Stomach (tissue), 9 donors: ENCODE results near the gene AGBL3. TPM values are rescaled to one million over a fixed set of nuclear protein-coding genes. Genes with fewer than 3 reads are reported as not detected.

Experiments
- DNase-seq, 2 donors: peaks; one replicate each; pipeline versions ENCODE4 v3.0.0 to v3.0.0-alpha.2; 2013 to 2019
- H3K27ac ChIP-seq, 5 donors: fragments of 200-600 bp in 4 of 5; sonication (generic) in 4 of 5; one replicate each; pipeline ENCODE4 v1.5.1; 2013 to 2019; ENCODE audit warnings: mild to moderate bottlenecking in 1 of 5, moderate library complexity in 1 of 5
- H3K27me3 ChIP-seq, 3 donors: fragments of 200-600 bp; sonication (generic); one replicate each; pipeline ENCODE4 v1.5.1; 2017 to 2019; ENCODE audit warnings: mixed run types in 1 of 3
- H3K36me3 ChIP-seq, 4 donors: fragments of 200-600 bp; sonication (generic); 1 replicate in 3 of 4; 2 replicates in 1 of 4; pipeline ENCODE4 v1.5.1; 2016 to 2019
- H3K4me1 ChIP-seq, 4 donors: fragments of 200-600 bp; sonication (generic); one replicate each; pipeline ENCODE4 v1.5.1; 2016 to 2019
- H3K4me3 ChIP-seq, 4 donors: fragments of 200-600 bp; sonication (generic) in 3 of 4; one replicate each; pipeline ENCODE4 v1.5.1; 2016 to 2019; ENCODE audit warnings: mild to moderate bottlenecking in 1 of 4
- H3K9me3 ChIP-seq, 4 donors: fragments of 200-600 bp; sonication (generic); one replicate each; pipeline ENCODE4 v1.5.1; 2016 to 2019
- EP300 ChIP-seq: sonication (generic); formaldehyde crosslinking; IDR thresholded peaks from one replicate; pipeline ENCODE4 v1.6.1; 2017; ENCODE audit warnings: antibody characterized with exemption
- POLR2A ChIP-seq, 4 donors: fragments of 450-650 bp; IDR thresholded peaks; one replicate each; pipeline ENCODE4 v1.6.1; 2016; ENCODE audit warnings: antibody characterized with exemption in 4 of 4, control low read depth in 2 of 4, mild to moderate bottlenecking in 1 of 4, moderate library complexity in 1 of 4
- POLR2AphosphoS5 ChIP-seq, 3 donors: sonication (generic); formaldehyde crosslinking; IDR thresholded peaks; one replicate each; pipeline ENCODE4 v1.6.1; 2016; ENCODE audit warnings: antibody characterized with exemption in 3 of 3
- WGBS, 5 donors: extraction: QIAGEN DNeasy Blood & Tissue Kit in 3 of 5; methylation state at CpG; one replicate each; pipeline versions ENCODE4 v1.1.5 to v1.1.7; 2013 to 2018; 5-methylcytosine and 5-hydroxymethylcytosine counted together
- intact Hi-C: fragments of 100-400 bp; cut with DNase I; formaldehyde crosslinking; loops from one replicate; pipeline ENCODE4 v1.15.1; 2023; ENCODE audit warnings: low total_unique reads
- polyA plus RNA-seq, 3 donors: library from polyadenylated mRNA; stranded (reverse); fragments of 200-250 nt; gene quantifications; one replicate each; pipeline ENCODE4 v1.2.3, GENCODE V29; 2013
- total RNA-seq, 5 donors: library from RNA; depleted of rRNA; stranded (reverse); fragments of >200 nt; gene quantifications; one replicate each; pipeline versions ENCODE4 v1.1.0 to v1.2.3, GENCODE V29; 2014 to 2016
- TF ChIP-seq, protein P1 (sequence below), 7 experiments: fragments of 450-650 bp in 4 of 7; fragments of 200-600 bp in 3 of 7; sonication (generic) in 3 of 7; IDR thresholded peaks; one replicate each; pipeline ENCODE4 v1.5.1; 2016 to 2019; ENCODE audit warnings: antibody characterized with exemption in 7 of 7, control low read depth in 2 of 7, mild to moderate bottlenecking in 1 of 7
- donor health status: healthy with polysubstance abuse.
- donor health status: Bipolar disorder and iron deficiency.
- donor health status: healthy.

AGBL3 gene
- total and polyA plus RNA-seq, 8 donors, result 0.29 to 8.4 (median 1.3) TPM; not detected in 2

DNA sequence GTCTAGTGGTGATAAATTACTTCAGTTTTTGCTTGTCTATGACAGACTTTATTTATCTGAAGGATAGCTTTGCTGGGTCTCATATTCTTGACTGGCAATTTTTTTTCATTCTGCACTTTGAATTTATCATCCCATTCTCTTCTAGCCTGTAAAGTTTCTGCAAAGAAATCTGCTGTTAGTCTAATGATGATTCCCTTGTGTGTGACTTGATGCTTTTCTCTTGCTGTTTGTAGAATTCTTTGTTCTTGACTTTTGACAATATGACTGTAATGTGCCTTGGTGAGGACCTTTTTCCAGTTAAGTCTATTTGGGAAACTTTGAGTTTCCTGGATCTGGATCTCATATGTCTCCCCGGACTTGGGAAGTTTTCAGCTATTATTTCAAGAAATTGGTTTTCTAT lies 102.3 kb downstream of the AGBL3 start:
- no peak for TF ChIP-seq POLR2A (IDR thresholded peaks at IDR 0.05)
- TF ChIP-seq, protein P1, sequence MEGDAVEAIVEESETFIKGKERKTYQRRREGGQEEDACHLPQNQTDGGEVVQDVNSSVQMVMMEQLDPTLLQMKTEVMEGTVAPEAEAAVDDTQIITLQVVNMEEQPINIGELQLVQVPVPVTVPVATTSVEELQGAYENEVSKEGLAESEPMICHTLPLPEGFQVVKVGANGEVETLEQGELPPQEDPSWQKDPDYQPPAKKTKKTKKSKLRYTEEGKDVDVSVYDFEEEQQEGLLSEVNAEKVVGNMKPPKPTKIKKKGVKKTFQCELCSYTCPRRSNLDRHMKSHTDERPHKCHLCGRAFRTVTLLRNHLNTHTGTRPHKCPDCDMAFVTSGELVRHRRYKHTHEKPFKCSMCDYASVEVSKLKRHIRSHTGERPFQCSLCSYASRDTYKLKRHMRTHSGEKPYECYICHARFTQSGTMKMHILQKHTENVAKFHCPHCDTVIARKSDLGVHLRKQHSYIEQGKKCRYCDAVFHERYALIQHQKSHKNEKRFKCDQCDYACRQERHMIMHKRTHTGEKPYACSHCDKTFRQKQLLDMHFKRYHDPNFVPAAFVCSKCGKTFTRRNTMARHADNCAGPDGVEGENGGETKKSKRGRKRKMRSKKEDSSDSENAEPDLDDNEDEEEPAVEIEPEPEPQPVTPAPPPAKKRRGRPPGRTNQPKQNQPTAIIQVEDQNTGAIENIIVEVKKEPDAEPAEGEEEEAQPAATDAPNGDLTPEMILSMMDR (IDR thresholded peaks at IDR 0.05), result no peak
- intact Hi-C loops, result no loop called here

DNA sequence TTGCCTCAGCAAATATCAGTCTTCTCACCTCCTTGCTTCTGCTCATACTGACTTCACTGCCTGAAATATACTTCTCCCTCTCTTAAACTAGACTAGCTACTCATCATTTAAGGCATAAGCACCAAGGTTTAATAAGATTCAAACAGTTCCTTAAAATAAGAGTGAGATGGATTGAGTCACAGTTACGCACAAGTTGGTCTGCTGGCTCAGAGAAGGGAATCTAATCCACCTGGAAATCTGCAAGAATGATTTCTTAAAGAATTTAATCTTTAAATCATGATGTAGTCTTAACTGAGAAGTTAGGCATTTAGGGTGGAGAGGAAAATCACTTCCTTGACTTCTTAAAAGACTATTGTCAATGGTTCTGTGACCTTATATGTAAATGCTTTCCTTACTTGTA lies 105.4 kb downstream of the AGBL3 start:
- Histone ChIP-seq H3K27me3 (no peaks in the 10 kb centered on the region), H3K9me3 (peaks cover 0 to 14% (median 7%) of the 10 kb centered on the region in 4 donors), H3K27ac (no peak overlapping the region), H3K36me3 (peaks cover 0 to 5% (median 0%) of the 10 kb centered on the region in 4 donors), H3K4me1 (no peaks in the 10 kb centered on the region), H3K4me3 (no peak overlapping the region)
- 90 to 100% (median 100%) methylated on average over 1 of the region's 1 CpG for WGBS, 5 donors
- intact Hi-C loops, result no loop called here
- no peak for DNase-seq
- TF ChIP-seq POLR2AphosphoS5 (IDR thresholded peaks at IDR 0.05), result no peak
- TF ChIP-seq, protein P1 (IDR thresholded peaks at IDR 0.05), result no peak
- TF ChIP-seq POLR2A (IDR thresholded peaks at IDR 0.05), result no peak
- no peak for TF ChIP-seq EP300

More for the DNA sequence above, 102.3 kb downstream of the AGBL3 start:
- Histone ChIP-seq H3K27ac (no peak overlapping the region), H3K36me3 (no peaks in the 10 kb centered on the region), H3K4me1 (no peaks in the 10 kb centered on the region), H3K27me3 (no peaks in the 10 kb centered on the region), H3K4me3 (no peak overlapping the region), H3K9me3 (peaks cover 0 to 17% (median 7%) of the 10 kb centered on the region in 4 donors)
- 96 to 100% (median 100%) methylated on average over 1 of the region's 1 CpG for WGBS, 5 donors
- DNase-seq, result no peak

DNA sequence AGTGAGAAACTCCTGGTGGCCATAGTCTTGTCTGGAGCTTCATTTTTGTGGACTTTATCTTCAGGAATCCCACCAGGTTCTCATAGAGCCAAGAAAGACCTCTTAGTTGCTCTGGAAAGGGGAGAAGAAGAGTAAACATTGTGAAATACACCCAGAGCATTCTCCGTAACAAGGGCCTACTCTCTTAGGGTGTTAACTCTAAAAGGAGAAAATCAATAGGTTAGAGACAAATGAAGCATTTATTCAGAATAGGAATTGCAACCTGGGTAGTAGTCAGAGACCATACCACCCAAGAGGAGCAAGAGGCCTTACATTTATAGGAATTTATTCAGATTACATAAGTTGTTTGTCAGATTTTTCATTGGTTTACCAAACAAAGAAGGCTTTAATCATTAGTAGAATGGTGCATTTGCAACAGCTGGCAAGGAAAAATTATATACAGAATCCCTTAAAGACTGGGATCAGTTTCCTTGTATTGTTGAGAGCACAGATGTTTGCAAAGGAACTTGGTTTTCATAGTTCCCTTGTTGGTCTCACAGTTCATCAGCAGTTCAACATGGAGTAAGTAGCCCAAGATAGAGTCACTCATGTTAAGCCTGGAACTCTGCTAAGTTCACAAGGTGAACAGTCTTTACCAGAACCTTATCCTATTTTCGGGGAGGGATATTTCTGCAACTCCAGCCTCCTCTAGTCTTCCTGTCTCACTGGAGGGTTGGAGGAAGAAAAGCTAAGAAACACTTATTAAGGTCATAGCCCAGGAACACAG lies 108.3 kb downstream of the AGBL3 start:
- DNase-seq, result no peak
- no peak overlapping the region for H3K27ac ChIP-seq
- H3K4me3 ChIP-seq, result no peak overlapping the region
- 70 to 88% (median 87%) methylated on average over 2 of the region's 2 CpGs for WGBS, 5 donors
- TF ChIP-seq POLR2AphosphoS5 (IDR thresholded peaks at IDR 0.05), result no peak
- TF ChIP-seq, protein P1 (IDR thresholded peaks at IDR 0.05), result no peak
- TF ChIP-seq EP300, result no peak
- TF ChIP-seq POLR2A (IDR thresholded peaks at IDR 0.05), result no peak
- peaks cover 0 to 5% (median 0%) of the 10 kb centered on the region in 4 donors for H3K36me3 ChIP-seq
- H3K27me3 ChIP-seq, result no peaks in the 10 kb centered on the region
- intact Hi-C loops, result no loop called here
- H3K9me3 ChIP-seq, result no peaks in the 10 kb centered on the region
- no peaks in the 10 kb centered on the region for H3K4me1 ChIP-seq

DNA sequence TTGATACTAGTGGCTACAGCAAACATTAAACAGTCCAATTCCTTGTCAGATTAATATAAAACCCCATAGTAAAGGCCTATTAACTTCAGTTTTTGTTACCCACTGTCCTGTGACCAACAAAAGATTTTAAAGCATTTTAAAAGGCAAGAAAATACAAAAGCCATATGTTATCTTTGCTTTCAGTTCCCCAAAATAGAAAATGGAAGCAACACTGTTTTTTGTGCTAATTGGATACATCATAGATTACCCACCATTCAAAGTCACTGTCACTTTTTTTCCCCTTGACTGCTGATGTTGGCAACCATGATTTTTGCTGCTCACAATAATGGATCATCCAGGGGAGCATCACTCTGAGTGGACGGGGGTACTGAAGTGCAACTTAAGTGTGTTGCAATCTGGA lies 109.1 kb downstream of the AGBL3 start:
- Histone ChIP-seq H3K4me1 (no peaks in the 10 kb centered on the region), H3K27me3 (no peaks in the 10 kb centered on the region), H3K36me3 (peaks cover 0 to 5% (median 0%) of the 10 kb centered on the region in 4 donors), H3K4me3 (no peak overlapping the region), H3K27ac (no peak overlapping the region), H3K9me3 (no peaks in the 10 kb centered on the region)
- intact Hi-C loops, result no loop called here
- WGBS, 5 donors, result 84 to 100% (median 91%) methylated on average over 1 of the region's 1 CpG
- TF ChIP-seq, protein P1 (IDR thresholded peaks at IDR 0.05), result no peak
- TF ChIP-seq POLR2A (IDR thresholded peaks at IDR 0.05) (no peak), POLR2AphosphoS5 (IDR thresholded peaks at IDR 0.05) (no peak)
- no peak for DNase-seq
